Activated T-cell treated with anti-CD3 and anti-CD28 coated beads, Interleukin-2, amount 50 U/mL, for 4 hours (primary cell): ENCODE data around the gene OR2T10. TPM values are rescaled to one million over a fixed set of nuclear protein-coding genes. Genes with fewer than 3 reads are reported as not detected.
"Not testable (repeated sequence)": the region's sequence is repeated elsewhere in the genome, so short reads cannot be mapped to it uniquely, and the experiment has no call there.

Experiments used
- ATAC-seq, 2 donors: fragments of 200-7000 bp; cut with Tn5 transposase; one replicate each; pipeline ENCODE4 v1.10.0; 2021
- DNase-seq: peaks from one replicate; pipeline ENCODE4 v3.0.0-alpha.2; 2020
- H3K27me3 Mint-ChIP-seq: one replicate; pipeline ENCODE4 v1.8.0; 2021; ENCODE audit warnings: low read depth, mixed read lengths
- H3K36me3 Mint-ChIP-seq: one replicate; pipeline ENCODE4 v1.8.0; 2022; ENCODE audit warnings: mixed read lengths; ENCODE audit not compliant: insufficient read depth
- H3K4me1 Mint-ChIP-seq: one replicate; pipeline ENCODE4 v1.8.0; 2021; ENCODE audit warnings: low read depth, mixed read lengths
- H3K4me3 Mint-ChIP-seq: one replicate; pipeline ENCODE4 v1.8.0; 2021; ENCODE audit warnings: mild to moderate bottlenecking, moderate library complexity, mixed read lengths
- H3K9me3 Mint-ChIP-seq: one replicate; pipeline ENCODE4 v1.8.0; 2021; ENCODE audit warnings: mixed read lengths
- total RNA-seq, 3 donors: library from RNA; stranded (reverse); gene quantifications; one replicate each; pipeline ENCODE4 v1.2.1, GENCODE V29; 2021

The OR2T10 gene, protein sequence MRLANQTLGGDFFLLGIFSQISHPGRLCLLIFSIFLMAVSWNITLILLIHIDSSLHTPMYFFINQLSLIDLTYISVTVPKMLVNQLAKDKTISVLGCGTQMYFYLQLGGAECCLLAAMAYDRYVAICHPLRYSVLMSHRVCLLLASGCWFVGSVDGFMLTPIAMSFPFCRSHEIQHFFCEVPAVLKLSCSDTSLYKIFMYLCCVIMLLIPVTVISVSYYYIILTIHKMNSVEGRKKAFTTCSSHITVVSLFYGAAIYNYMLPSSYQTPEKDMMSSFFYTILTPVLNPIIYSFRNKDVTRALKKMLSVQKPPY
- not detected for total RNA-seq

DNA sequence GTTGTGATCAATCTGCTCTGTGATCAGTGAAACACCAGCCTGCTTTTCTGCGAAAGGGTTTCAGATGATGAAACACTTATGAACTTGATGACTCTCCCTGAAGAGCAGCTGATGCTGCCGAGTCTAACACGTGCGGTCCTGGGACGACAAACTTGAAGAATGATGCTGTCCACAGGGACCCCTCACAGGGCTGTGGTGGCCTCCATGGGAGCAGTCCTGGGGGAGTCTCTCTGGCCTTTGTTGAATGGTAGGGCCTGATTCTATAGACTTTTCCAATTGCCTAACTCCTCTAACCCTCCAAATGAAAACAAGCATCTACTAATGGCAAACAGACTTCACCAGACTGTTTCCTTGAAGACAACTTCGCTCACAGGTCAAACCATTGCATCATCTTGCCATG lies at the start of gene OR2T10:
TSS of gene OR2T10 (minus strand) at position 112 of the 400 bp plus-strand sequence. CDS start 3,932 bp downstream, outside the sequence.
- H3K4me3 Mint-ChIP-seq, result no peak within 1 kb of the TSS
- no peaks in the 10 kb centered on the region for H3K36me3 Mint-ChIP-seq
- H3K4me1 Mint-ChIP-seq, result peaks cover 5% of the 10 kb centered on the region
- DNase-seq (no peak), ATAC-seq (no peak)
- peaks cover 6% of the 10 kb centered on the region for H3K27me3 Mint-ChIP-seq
- no peaks in the 10 kb centered on the region for H3K9me3 Mint-ChIP-seq

DNA sequence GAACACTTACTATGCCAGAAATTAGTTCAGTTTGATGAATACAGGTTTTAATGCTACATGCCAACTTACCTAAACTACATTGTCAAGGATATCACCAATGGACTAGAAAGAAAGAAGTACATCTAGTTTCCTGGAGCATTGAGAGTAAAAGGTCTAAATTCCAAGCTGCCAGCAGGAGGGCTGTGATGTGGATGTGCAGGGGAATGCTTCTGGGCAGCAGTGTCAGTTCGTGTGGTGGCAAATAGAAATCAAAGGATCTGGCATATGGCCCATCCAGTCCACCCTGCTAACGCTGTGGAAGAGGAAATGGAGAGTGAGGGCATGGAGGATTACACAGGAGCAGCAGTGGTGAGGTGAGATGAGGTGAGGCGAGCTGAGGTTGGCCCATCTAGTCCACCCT lies 47.7 kb upstream of the OR2T10 start, which contains the start of gene OR2T35:
TSS of gene OR2T35 (minus strand) at position 101 of the 400 bp plus-strand sequence. CDS start 6,020 bp downstream, outside the sequence.
- not testable (repeated sequence) for H3K4me3 Mint-ChIP-seq, DNase-seq, H3K36me3 Mint-ChIP-seq, ATAC-seq, H3K4me1 Mint-ChIP-seq, H3K9me3 Mint-ChIP-seq, H3K27me3 Mint-ChIP-seq

- ATAC-seq, result not testable (repeated sequence)
Measured at GRCh38 chr1:248642971-248643651, 45.6 kb upstream of the OR2T10 start.

GRCh38 chr1:248641583-248641982 lies 44.1 kb upstream of the OR2T10 start:
- not testable (repeated sequence) for H3K4me1 Mint-ChIP-seq, ATAC-seq, H3K4me3 Mint-ChIP-seq, H3K27me3 Mint-ChIP-seq, H3K36me3 Mint-ChIP-seq, H3K9me3 Mint-ChIP-seq, DNase-seq

More at GRCh38 chr1:248642971-248643651, 45.6 kb upstream of the OR2T10 start:
- not testable (repeated sequence) for H3K36me3 Mint-ChIP-seq, DNase-seq, H3K9me3 Mint-ChIP-seq, H3K4me3 Mint-ChIP-seq, H3K4me1 Mint-ChIP-seq, H3K27me3 Mint-ChIP-seq

DNA sequence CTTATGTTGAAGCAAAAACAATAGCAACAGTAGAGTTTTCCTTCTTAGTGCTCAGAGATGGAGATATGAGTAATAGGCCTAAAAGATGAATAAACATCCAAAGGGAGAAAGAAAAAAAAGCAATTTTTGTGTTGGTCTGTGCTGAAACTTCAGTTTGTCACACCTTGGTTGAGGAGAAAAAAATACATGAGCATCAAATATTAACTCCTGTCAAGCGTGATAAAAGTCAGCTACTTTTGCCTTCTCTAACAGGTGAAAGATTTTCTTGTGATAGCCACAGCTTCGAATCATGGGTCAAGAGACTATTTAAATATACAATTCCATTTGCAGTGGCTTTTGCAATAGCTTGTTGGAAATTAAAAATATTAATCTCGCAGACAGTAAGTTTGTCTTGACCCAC lies 43.4 kb upstream of the OR2T10 start:
- not testable (repeated sequence) for DNase-seq, H3K36me3 Mint-ChIP-seq, H3K4me3 Mint-ChIP-seq, H3K4me1 Mint-ChIP-seq, H3K27me3 Mint-ChIP-seq, H3K9me3 Mint-ChIP-seq, ATAC-seq

- not testable (repeated sequence) for H3K4me3 Mint-ChIP-seq, ATAC-seq, H3K4me1 Mint-ChIP-seq, DNase-seq, H3K27me3 Mint-ChIP-seq, H3K36me3 Mint-ChIP-seq, H3K9me3 Mint-ChIP-seq
Measured at GRCh38 chr1:248639652-248640051, 42.2 kb upstream of the OR2T10 start.

DNA sequence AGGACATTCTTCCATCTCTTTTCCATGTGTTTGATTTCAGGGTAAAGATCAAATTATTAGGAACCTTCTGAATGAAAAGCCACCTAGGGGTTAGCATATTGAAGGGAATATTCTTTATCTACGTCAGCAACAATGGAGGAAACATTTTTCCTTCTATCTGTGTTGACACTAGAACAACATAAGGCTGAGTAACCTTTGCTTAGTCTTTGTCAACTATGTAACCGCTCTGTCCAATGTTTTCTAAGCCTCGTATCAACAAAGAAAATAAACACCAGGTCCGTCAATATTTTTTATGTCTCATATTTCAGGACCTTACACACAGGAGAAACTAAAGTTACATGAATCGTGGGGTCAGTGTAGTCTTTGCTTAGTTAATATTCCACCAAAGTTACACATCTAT lies 39.1 kb upstream of the OR2T10 start:
- DNase-seq, H3K4me3 Mint-ChIP-seq, H3K4me1 Mint-ChIP-seq, H3K27me3 Mint-ChIP-seq, H3K36me3 Mint-ChIP-seq, H3K9me3 Mint-ChIP-seq, ATAC-seq: not testable (repeated sequence)

DNA sequence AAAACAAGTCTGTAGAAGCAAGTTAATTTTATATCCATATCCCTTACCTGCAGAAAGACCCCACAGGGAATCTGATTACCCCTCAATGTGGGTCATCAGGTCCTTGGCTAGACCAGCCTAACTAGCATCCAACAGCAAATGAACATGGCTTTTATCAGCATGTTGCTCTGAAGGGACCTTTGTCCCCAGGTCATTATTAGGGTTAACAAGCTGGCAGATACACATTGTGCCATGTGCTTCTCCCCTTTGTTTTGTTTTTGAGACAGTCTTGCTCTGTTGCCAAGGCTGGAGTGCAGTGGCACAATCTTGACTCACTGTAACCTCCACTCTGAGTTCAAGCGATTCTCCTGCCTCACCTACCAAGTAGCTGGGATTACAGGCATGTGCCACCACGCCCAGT lies 37.5 kb upstream of the OR2T10 start, which contains the start of gene OR2T11:
TSS of gene OR2T11 (minus strand) at position 101 of the 400 bp plus-strand sequence. CDS start 7,963 bp downstream, outside the sequence.
- ATAC-seq, H3K36me3 Mint-ChIP-seq, DNase-seq, H3K9me3 Mint-ChIP-seq, H3K4me3 Mint-ChIP-seq, H3K4me1 Mint-ChIP-seq, H3K27me3 Mint-ChIP-seq: not testable (repeated sequence)

GRCh38 chr1:248631354-248632008 lies 34.0 kb upstream of the OR2T10 start:
- DNase-seq (no peak), ATAC-seq (no peak)
- H3K9me3 Mint-ChIP-seq, result no peaks in the 10 kb centered on the region
- no peak overlapping the region for H3K4me3 Mint-ChIP-seq
- H3K36me3 Mint-ChIP-seq, result no peaks in the 10 kb centered on the region
- no peaks in the 10 kb centered on the region for H3K27me3 Mint-ChIP-seq
- no peaks in the 10 kb centered on the region for H3K4me1 Mint-ChIP-seq

DNA sequence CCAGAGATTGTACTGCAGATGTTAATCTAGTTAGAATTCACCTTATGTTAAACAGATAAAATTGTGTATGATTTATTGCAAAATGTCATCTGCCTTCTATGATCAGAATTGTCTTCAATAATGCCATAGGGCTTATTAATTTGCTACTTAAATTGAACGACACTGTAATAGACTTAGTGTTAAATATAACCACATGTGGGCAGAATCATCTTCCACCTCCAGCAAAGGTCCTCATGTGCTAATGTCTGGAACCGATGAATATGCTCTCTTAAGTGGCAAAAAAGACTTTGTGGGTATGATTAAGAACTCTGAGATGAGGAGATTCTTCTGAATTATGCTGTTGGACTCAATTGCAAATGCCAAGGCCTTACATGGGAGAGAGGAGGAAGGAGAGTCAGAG lies 33.1 kb upstream of the OR2T10 start:
- no peaks in the 10 kb centered on the region for H3K27me3 Mint-ChIP-seq
- no peak for ATAC-seq
- no peaks in the 10 kb centered on the region for H3K4me1 Mint-ChIP-seq
- no peak for DNase-seq
- H3K9me3 Mint-ChIP-seq, result no peaks in the 10 kb centered on the region
- H3K4me3 Mint-ChIP-seq, result no peak overlapping the region
- H3K36me3 Mint-ChIP-seq, result no peaks in the 10 kb centered on the region

GRCh38 chr1:248627971-248628844 lies 30.7 kb upstream of the OR2T10 start:
- H3K4me3 Mint-ChIP-seq, result no peak overlapping the region
- H3K4me1 Mint-ChIP-seq, result no peaks in the 10 kb centered on the region
- no peaks in the 10 kb centered on the region for H3K36me3 Mint-ChIP-seq
- DNase-seq (no peak), ATAC-seq (no peak)
- no peaks in the 10 kb centered on the region for H3K27me3 Mint-ChIP-seq
- H3K9me3 Mint-ChIP-seq, result no peaks in the 10 kb centered on the region

GRCh38 chr1:248625971-248626370 lies 28.5 kb upstream of the OR2T10 start:
- no peak for ATAC-seq
- Mint-ChIP-seq H3K4me3 (no peak overlapping the region), H3K9me3 (no peaks in the 10 kb centered on the region), H3K27me3 (no peaks in the 10 kb centered on the region), H3K4me1 (no peaks in the 10 kb centered on the region), H3K36me3 (no peaks in the 10 kb centered on the region)
- no peak for DNase-seq

DNA sequence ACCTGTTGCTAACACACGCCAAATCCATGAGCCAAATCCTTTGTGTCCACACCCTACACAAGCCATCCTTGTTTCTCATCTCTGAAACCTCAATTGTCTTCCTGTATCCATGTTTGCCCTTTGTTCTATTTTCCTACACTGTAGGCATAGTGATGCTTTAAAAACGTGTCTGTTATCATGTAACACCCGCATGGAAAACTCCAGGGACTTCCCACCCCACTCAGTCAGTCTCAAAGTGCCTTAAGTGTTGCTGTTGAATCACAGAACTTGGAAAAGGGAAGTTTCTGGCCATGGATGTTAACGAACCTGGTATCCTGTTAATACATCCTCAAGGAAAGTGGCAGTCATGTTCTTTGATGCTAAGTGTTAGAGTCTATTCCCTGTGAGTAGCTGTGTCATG lies 27.7 kb upstream of the OR2T10 start:
- no peak for DNase-seq
- Mint-ChIP-seq H3K27me3 (no peaks in the 10 kb centered on the region), H3K4me3 (no peak overlapping the region), H3K4me1 (no peaks in the 10 kb centered on the region), H3K36me3 (no peaks in the 10 kb centered on the region), H3K9me3 (no peaks in the 10 kb centered on the region)
- no peak for ATAC-seq

DNA sequence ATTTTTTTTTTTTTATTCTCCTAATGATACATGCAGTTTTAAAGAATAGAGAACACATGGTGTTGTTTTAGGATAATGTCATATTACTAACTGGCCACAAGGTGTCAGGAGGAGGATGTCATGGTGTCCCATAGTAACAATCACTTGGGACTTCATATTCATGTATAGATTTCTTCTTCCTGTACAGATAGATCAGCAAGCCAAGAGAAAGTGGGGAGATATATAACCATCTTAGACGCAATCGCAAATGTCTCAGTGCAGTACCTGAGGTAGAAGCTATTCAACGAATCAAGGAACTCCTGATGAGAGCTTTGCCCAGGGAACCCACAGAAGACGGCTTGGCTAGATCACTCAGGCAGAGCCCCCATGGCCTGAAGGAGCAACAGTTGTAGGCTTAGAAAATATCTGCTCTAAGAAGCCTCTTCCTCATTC lies 25.1 kb upstream of the OR2T10 start:
- H3K4me3 Mint-ChIP-seq, result no peak overlapping the region
- H3K27me3 Mint-ChIP-seq, result no peaks in the 10 kb centered on the region
- H3K9me3 Mint-ChIP-seq, result no peaks in the 10 kb centered on the region
- ATAC-seq (peak; percentile 50 to 82), DNase-seq (no peak)
- no peaks in the 10 kb centered on the region for H3K36me3 Mint-ChIP-seq
- peaks cover 2% of the 10 kb centered on the region for H3K4me1 Mint-ChIP-seq
